Stimulated activated naive CD8-positive, alpha-beta T cell treated with anti-CD3 and anti-CD28 coated beads, Interleukin-15, Interleukin-2, amounts not matched to agents 100 ng/mL and 50 ng/mL, for 24 hours (primary cell): ENCODE data around the gene TNIK.

ENCODE experiments used
- H3K27ac Mint-ChIP-seq: one replicate; pipeline ENCODE4 v1.8.0; 2021; ENCODE audit warnings: mild to moderate bottlenecking, mixed read lengths
- H3K27me3 Mint-ChIP-seq: one replicate; pipeline ENCODE4 v1.8.0; 2021; ENCODE audit warnings: mixed read lengths
- H3K36me3 Mint-ChIP-seq: one replicate; pipeline ENCODE4 v1.8.0; 2021; ENCODE audit warnings: low read depth, mixed read lengths
- H3K4me1 Mint-ChIP-seq: one replicate; pipeline ENCODE4 v1.8.0; 2021; ENCODE audit warnings: low read depth, mixed read lengths
- H3K4me3 Mint-ChIP-seq: one replicate; pipeline ENCODE4 v1.8.0; 2021; ENCODE audit warnings: mild to moderate bottlenecking, mixed read lengths
- H3K9me3 Mint-ChIP-seq: one replicate; pipeline ENCODE4 v1.8.0; 2021; ENCODE audit warnings: mixed read lengths

The TNIK gene

GRCh38 chr3:171218069-171218468 lies 242.1 kb downstream of the TNIK start:
- Mint-ChIP-seq H3K4me1 (peaks cover 7% of the 10 kb centered on the region), H3K27ac (no peak overlapping the region), H3K4me3 (no peak overlapping the region), H3K27me3 (no peaks in the 10 kb centered on the region), H3K36me3 (no peaks in the 10 kb centered on the region), H3K9me3 (no peaks in the 10 kb centered on the region)

DNA sequence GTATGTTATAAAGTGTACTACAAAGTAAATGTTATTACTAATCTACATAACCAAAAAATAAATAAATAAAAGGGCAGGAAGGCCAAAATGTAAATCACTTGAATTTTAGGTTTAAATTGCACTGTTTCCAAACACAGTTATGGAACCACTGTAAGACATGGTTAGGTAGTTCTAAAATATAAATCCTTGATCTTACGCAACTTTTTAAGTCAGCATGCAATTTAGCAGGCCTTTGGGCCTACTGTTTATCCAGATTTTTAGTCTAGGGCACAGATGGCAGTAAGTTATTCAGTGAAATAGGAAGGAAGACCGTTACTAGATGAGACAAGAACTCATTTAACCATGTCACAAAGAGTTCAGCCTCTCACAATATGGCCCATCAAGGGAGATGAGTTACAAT lies 246.3 kb downstream of the TNIK start:
- Mint-ChIP-seq H3K9me3 (no peaks in the 10 kb centered on the region), H3K27ac (peak overlapping the region; percentile 7), H3K4me1 (peaks cover 7% of the 10 kb centered on the region), H3K4me3 (no peak overlapping the region), H3K36me3 (peaks cover 19% of the 10 kb centered on the region), H3K27me3 (no peaks in the 10 kb centered on the region)

- Mint-ChIP-seq H3K4me1 (peaks cover 6% of the 10 kb centered on the region), H3K36me3 (peaks cover 19% of the 10 kb centered on the region), H3K27me3 (no peaks in the 10 kb centered on the region), H3K9me3 (no peaks in the 10 kb centered on the region), H3K27ac (no peak overlapping the region), H3K4me3 (no peak overlapping the region)
Observed at GRCh38 chr3:171213178-171213577, 247.0 kb downstream of the TNIK start.

DNA sequence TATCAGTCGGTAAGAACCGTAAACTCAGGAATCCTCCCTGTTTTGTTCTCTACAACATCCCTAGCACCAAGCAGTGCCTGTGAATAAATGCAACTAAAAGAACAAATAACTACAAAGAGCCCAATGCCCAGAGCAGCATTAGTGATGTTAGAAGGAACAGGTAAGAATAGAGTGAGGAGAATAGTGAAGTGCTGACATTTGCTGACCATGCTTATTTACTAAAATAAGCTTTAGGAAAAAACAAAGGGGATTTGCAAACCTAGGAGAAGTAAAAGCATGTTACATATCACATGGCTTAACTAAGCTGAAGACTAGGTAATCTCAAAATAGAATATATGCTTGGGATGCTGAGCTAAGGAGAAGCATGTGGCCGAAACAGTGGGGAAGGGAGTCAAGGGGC lies 247.6 kb downstream of the TNIK start:
- Mint-ChIP-seq H3K27me3 (no peaks in the 10 kb centered on the region), H3K4me1 (peaks cover 4% of the 10 kb centered on the region), H3K9me3 (no peaks in the 10 kb centered on the region), H3K27ac (no peak overlapping the region), H3K4me3 (no peak overlapping the region), H3K36me3 (peaks cover 25% of the 10 kb centered on the region)

- Mint-ChIP-seq H3K9me3 (no peaks in the 10 kb centered on the region), H3K4me1 (no peaks in the 10 kb centered on the region), H3K27me3 (no peaks in the 10 kb centered on the region), H3K36me3 (peaks cover 63% of the 10 kb centered on the region), H3K27ac (no peak overlapping the region), H3K4me3 (no peak overlapping the region)
Observed at GRCh38 chr3:171206283-171206682, 253.9 kb downstream of the TNIK start.

GRCh38 chr3:171204942-171205341 lies 255.3 kb downstream of the TNIK start:
- no peaks in the 10 kb centered on the region for H3K9me3 Mint-ChIP-seq
- no peak overlapping the region for H3K27ac Mint-ChIP-seq
- no peaks in the 10 kb centered on the region for H3K27me3 Mint-ChIP-seq
- H3K36me3 Mint-ChIP-seq = peaks cover 52% of the 10 kb centered on the region
- no peak overlapping the region for H3K4me3 Mint-ChIP-seq
- no peaks in the 10 kb centered on the region for H3K4me1 Mint-ChIP-seq

DNA sequence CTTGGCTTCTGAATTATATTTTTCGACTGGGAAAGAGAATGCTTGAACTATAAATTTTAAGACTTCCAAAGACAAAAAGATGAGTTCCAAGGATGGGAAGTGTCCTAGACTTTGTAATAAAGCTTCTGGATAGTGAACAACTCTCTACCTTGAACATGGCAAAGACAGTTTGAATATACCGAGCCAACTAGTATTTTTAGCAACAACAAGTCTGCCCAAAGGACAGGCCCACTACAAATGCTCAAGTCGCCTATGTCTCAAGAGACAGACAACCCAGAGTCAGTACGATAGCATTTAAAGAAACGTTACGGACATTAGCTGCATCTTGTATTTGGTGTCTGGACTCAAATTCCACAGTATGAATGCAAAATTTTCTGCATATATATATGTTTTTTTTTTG lies 258.4 kb downstream of the TNIK start:
- Mint-ChIP-seq H3K9me3 (peaks cover 8% of the 10 kb centered on the region), H3K27me3 (no peaks in the 10 kb centered on the region), H3K27ac (no peak overlapping the region), H3K4me3 (no peak overlapping the region), H3K4me1 (peaks cover 11% of the 10 kb centered on the region), H3K36me3 (peaks cover 52% of the 10 kb centered on the region)

DNA sequence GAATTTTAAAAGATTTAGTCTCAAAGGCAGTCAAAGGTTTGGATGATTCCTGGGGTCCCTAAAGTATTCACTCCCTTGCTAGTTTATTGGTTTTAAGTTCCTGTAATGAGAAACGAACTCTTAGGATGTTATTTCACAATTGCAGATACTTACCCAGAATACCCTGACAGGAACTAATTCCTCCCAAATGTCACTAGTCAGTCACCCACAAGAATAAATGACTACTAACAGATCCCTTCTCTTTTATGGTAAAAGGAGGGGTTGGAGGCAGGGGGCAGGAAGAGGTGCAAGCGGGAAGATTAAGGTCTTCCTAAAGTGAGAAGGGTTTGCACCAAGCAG lies 259.5 kb downstream of the TNIK start:
- H3K4me1 Mint-ChIP-seq = peaks cover 11% of the 10 kb centered on the region
- H3K27ac Mint-ChIP-seq = no peak overlapping the region
- H3K27me3 Mint-ChIP-seq = no peaks in the 10 kb centered on the region
- H3K4me3 Mint-ChIP-seq = no peak overlapping the region
- H3K36me3 Mint-ChIP-seq = peaks cover 45% of the 10 kb centered on the region
- H3K9me3 Mint-ChIP-seq = peaks cover 8% of the 10 kb centered on the region

GRCh38 chr3:171200052-171200749 lies 260.0 kb downstream of the TNIK start:
- Mint-ChIP-seq H3K27me3 (no peaks in the 10 kb centered on the region), H3K4me3 (no peak overlapping the region), H3K4me1 (peaks cover 11% of the 10 kb centered on the region), H3K36me3 (peaks cover 40% of the 10 kb centered on the region), H3K9me3 (peaks cover 8% of the 10 kb centered on the region), H3K27ac (no peak overlapping the region)

GRCh38 chr3:171199473-171199829 lies 260.8 kb downstream of the TNIK start:
- no peak overlapping the region for H3K4me3 Mint-ChIP-seq
- H3K27ac Mint-ChIP-seq = no peak overlapping the region
- peaks cover 11% of the 10 kb centered on the region for H3K4me1 Mint-ChIP-seq
- H3K9me3 Mint-ChIP-seq = peaks cover 8% of the 10 kb centered on the region
- H3K36me3 Mint-ChIP-seq = peaks cover 37% of the 10 kb centered on the region
- no peaks in the 10 kb centered on the region for H3K27me3 Mint-ChIP-seq

DNA sequence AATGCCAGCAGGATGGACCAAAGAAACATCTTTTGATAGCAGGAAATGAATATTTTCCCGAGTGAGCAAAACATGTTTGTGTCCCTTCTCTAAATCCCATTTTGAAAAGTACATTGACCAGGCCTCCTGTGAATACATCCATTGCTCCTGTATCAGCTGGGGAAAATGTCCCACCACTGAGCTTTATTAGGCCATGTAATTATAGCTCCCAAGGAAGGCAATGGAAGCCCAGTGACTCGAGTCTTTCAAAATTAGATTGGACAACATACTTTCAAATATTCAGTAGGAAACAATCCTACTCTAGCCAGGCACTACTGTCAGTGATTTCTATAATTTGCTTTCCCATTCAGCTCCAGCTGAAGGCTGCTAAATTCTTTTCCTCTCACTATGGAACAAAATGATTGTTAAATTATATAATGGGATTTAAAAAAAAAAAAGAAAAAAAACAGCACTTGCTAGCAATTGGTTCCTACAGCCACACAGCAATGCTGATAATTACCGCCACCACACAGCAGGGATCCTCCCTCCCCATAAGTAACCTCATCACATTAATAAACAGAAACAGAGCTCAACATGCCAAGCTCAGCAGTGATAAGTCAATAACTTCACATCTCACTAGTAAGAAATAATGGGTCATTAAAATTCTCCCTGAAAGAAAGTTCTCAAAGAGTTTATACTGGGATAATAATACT lies 261.3 kb downstream of the TNIK start:
- Mint-ChIP-seq H3K27ac (no peak overlapping the region), H3K9me3 (peaks cover 8% of the 10 kb centered on the region), H3K4me3 (no peak overlapping the region), H3K36me3 (peaks cover 36% of the 10 kb centered on the region), H3K27me3 (no peaks in the 10 kb centered on the region), H3K4me1 (peaks cover 11% of the 10 kb centered on the region)

DNA sequence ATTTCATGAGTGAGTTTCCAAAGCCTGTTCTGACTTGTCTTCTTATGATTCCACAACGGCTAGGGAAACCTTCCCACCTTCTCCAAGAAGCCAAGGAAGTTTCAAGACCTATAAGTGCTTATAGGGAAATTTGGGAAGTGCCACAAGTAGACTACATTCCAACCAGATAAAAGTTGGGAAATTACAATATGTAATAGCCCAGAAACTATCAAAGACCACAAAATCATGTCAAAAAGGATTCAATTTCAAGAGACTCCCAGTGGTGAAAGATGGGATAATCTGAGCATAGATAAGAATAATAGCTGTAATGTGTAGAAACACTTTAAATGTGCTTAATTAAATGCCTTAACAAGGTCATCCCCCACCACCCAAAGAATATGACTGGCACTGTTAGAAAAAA lies 264.5 kb downstream of the TNIK start:
- peaks cover 24% of the 10 kb centered on the region for H3K36me3 Mint-ChIP-seq
- no peak overlapping the region for H3K4me3 Mint-ChIP-seq
- H3K9me3 Mint-ChIP-seq = peaks cover 8% of the 10 kb centered on the region
- H3K4me1 Mint-ChIP-seq = peaks cover 29% of the 10 kb centered on the region
- no peaks in the 10 kb centered on the region for H3K27me3 Mint-ChIP-seq
- no peak overlapping the region for H3K27ac Mint-ChIP-seq

DNA sequence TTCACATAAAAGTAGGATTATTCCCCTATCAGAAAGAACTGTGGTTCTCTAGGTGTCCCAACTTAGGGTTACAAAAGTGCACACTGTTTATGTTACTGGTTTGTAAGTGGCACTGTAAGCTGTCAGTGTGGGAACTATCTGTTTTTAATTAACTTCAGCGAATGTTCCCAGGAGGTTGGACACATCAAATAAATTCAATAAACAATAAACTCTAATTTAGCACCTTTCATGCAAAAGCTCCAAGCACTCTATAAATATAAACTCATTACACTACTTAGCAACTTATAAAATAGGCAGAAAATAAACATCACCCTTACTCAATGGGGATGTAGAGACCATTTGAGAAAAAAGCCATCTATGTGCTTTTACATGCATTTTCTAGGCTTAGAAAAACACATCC lies 265.2 kb downstream of the TNIK start:
- Mint-ChIP-seq H3K36me3 (peaks cover 24% of the 10 kb centered on the region), H3K27ac (no peak overlapping the region), H3K27me3 (no peaks in the 10 kb centered on the region), H3K4me3 (no peak overlapping the region), H3K9me3 (peaks cover 8% of the 10 kb centered on the region), H3K4me1 (peaks cover 36% of the 10 kb centered on the region)

- Mint-ChIP-seq H3K36me3 (peaks cover 25% of the 10 kb centered on the region), H3K27ac (no peak overlapping the region), H3K4me1 (peaks cover 49% of the 10 kb centered on the region), H3K27me3 (no peaks in the 10 kb centered on the region), H3K4me3 (no peak overlapping the region), H3K9me3 (peaks cover 8% of the 10 kb centered on the region)
Observed at GRCh38 chr3:171193693-171194092, 266.5 kb downstream of the TNIK start.

GRCh38 chr3:171192176-171192854 lies 267.9 kb downstream of the TNIK start:
- no peaks in the 10 kb centered on the region for H3K27me3 Mint-ChIP-seq
- peaks cover under 1% of the 10 kb centered on the region for H3K9me3 Mint-ChIP-seq
- peak overlapping the region; percentile 56 for H3K27ac Mint-ChIP-seq
- H3K36me3 Mint-ChIP-seq = peaks cover 15% of the 10 kb centered on the region
- H3K4me3 Mint-ChIP-seq = no peak overlapping the region
- peaks cover 42% of the 10 kb centered on the region for H3K4me1 Mint-ChIP-seq
